HEK293 (cell line): ENCODE data around the gene ZNF528.

Experiments used
- CTCF ChIA-PET: fragments of 350-600 bp; formaldehyde crosslinking; extraction: SDS; loops from one replicate; lab custom pipeline; 2021; ENCODE audit warnings: antibody characterized with exemption; lab: Yijun Ruan, JAX
- POLR2A ChIA-PET: fragments of 300-600 bp; formaldehyde crosslinking; extraction: SDS; loops from one replicate; lab custom pipeline; 2020; ENCODE audit warnings: antibody characterized with exemption, inconsistent platforms; lab: Yijun Ruan, JAX
- H3K27ac ChIP-seq: fragments of 200-500 bp; sonication (Bioruptor generic); 2 replicates; pipeline ENCODE4 v1.5.1; 2014; ENCODE audit warnings: low read depth, low read length, control low read depth, inconsistent platforms; ENCODE audit errors: extremely low read depth
- H3K36me3 ChIP-seq, 2 experiments: fragments of 200-500 bp in 1 of 2; sonication (Bioruptor generic) in 1 of 2; 1 replicate in 1 of 2; 2 replicates in 1 of 2; pipeline ENCODE4 v1.5.1; 2014 to 2017; ENCODE audit warnings: inconsistent platforms in 2 of 2, low read length in 2 of 2; ENCODE audit not compliant: control insufficient read depth in 2 of 2, insufficient read depth in 1 of 2
- H3K4me1 ChIP-seq: fragments of 200-500 bp; sonication (Bioruptor generic); 2 replicates; pipeline ENCODE4 v1.5.1; 2014; ENCODE audit warnings: mild to moderate bottlenecking, low read length, inconsistent platforms; ENCODE audit not compliant: control insufficient read depth, insufficient read depth
- H3K4me3 ChIP-seq: 2 replicates; pipeline ENCODE4 v1.5.1; 2011; ENCODE audit warnings: low read depth, mild to moderate bottlenecking, control low read depth, low read length, moderate library complexity
- H3K9me3 ChIP-seq: fragments of 200-500 bp; sonication (Bioruptor generic); 2 replicates; pipeline ENCODE4 v1.5.1; 2014; ENCODE audit warnings: low read depth, low read length, inconsistent platforms; ENCODE audit not compliant: control insufficient read depth, insufficient read depth
- AEBP2 ChIP-seq: fragments of 450-650 bp; formaldehyde crosslinking; IDR thresholded peaks from 2 replicates; pipeline ENCODE4 v1.5.1; 2016; ENCODE audit warnings: missing biosample characterization, missing genetic modification characterization, borderline replicate concordance
- ATF2 ChIP-seq: fragments of 450-650 bp; formaldehyde crosslinking; IDR thresholded peaks from 2 replicates; pipeline ENCODE4 v1.5.1; 2016; ENCODE audit warnings: missing biosample characterization, missing genetic modification characterization, low read depth
- INSM2 ChIP-seq: fragments of 450-650 bp; formaldehyde crosslinking; IDR thresholded peaks from 2 replicates; pipeline ENCODE4 v1.5.1; 2016; ENCODE audit warnings: missing biosample characterization, missing genetic modification characterization
- KLF7 ChIP-seq: fragments of 450-650 bp; formaldehyde crosslinking; IDR thresholded peaks from 2 replicates; pipeline ENCODE4 v1.5.1; 2016; ENCODE audit warnings: missing biosample characterization, missing genetic modification characterization, borderline replicate concordance
- SETDB1 ChIP-seq: IDR thresholded peaks from one replicate; pipeline ENCODE4 v1.6.1; 2017; ENCODE audit warnings: mild to moderate bottlenecking, low read length, moderate library complexity, mixed read lengths; ENCODE audit not compliant: insufficient read length
- ZBTB21 ChIP-seq: fragments of 450-650 bp; formaldehyde crosslinking; IDR thresholded peaks from 2 replicates; pipeline ENCODE4 v1.5.1; 2017; ENCODE audit warnings: missing biosample characterization, missing genetic modification characterization
- ZFP37 ChIP-seq: fragments of 450-650 bp; formaldehyde crosslinking; IDR thresholded peaks from 2 replicates; pipeline ENCODE4 v1.5.1; 2016; ENCODE audit warnings: missing biosample characterization, missing genetic modification characterization
- ZNF155 ChIP-seq: fragments of 450-650 bp; formaldehyde crosslinking; IDR thresholded peaks from 2 replicates; pipeline ENCODE4 v1.5.1; 2016; ENCODE audit warnings: missing biosample characterization, missing genetic modification characterization
- ZNF184 ChIP-seq: fragments of 450-650 bp; IDR thresholded peaks from 2 replicates; pipeline ENCODE4 v1.5.1; 2018; ENCODE audit warnings: missing biosample characterization, mild to moderate bottlenecking, missing genetic modification characterization
- ZNF239 ChIP-seq: fragments of 450-650 bp; formaldehyde crosslinking; IDR thresholded peaks from 2 replicates; pipeline ENCODE4 v1.5.1; 2016; ENCODE audit warnings: missing biosample characterization, missing genetic modification characterization
- ZNF274 ChIP-seq, 2 experiments: fragments of 200-500 bp in 1 of 2; fragments of 450-650 bp in 1 of 2; sonication (Bioruptor generic) in 1 of 2; formaldehyde crosslinking in 1 of 2; IDR thresholded peaks; 2 replicates each; pipeline versions ENCODE4 v1.5.1 to v1.6.1; 2014 to 2016; ENCODE audit warnings: borderline replicate concordance in 1 of 2, inconsistent platforms in 1 of 2, low read length in 1 of 2, missing biosample characterization in 1 of 2, missing genetic modification characterization in 1 of 2
- ZNF362 ChIP-seq: fragments of 450-650 bp; formaldehyde crosslinking; IDR thresholded peaks from 2 replicates; pipeline ENCODE4 v1.5.1; 2016; ENCODE audit warnings: missing biosample characterization, missing genetic modification characterization
- ZNF510 ChIP-seq: fragments of 450-650 bp; formaldehyde crosslinking; IDR thresholded peaks from 2 replicates; pipeline ENCODE4 v1.5.1; 2018; ENCODE audit warnings: mild to moderate bottlenecking, missing genetic modification characterization, missing biosample characterization; ENCODE audit not compliant: insufficient replicate concordance
- ZNF561 ChIP-seq: fragments of 450-650 bp; IDR thresholded peaks from 2 replicates; pipeline ENCODE4 v1.5.1; 2018; ENCODE audit warnings: missing biosample characterization, missing genetic modification characterization, borderline replicate concordance
- ZNF629 ChIP-seq: fragments of 450-650 bp; formaldehyde crosslinking; IDR thresholded peaks from 2 replicates; pipeline ENCODE4 v1.5.1; 2017; ENCODE audit warnings: missing biosample characterization, missing genetic modification characterization
- ZNF645 ChIP-seq: fragments of 450-650 bp; formaldehyde crosslinking; IDR thresholded peaks from 2 replicates; pipeline ENCODE4; 2016; ENCODE audit warnings: missing biosample characterization, missing genetic modification characterization
- ZNF837 ChIP-seq: fragments of 450-650 bp; formaldehyde crosslinking; IDR thresholded peaks from 2 replicates; pipeline ENCODE4 v1.5.1; 2016; ENCODE audit warnings: missing biosample characterization, missing genetic modification characterization
- TF ChIP-seq, protein P1 (sequence below): fragments of 450-650 bp; IDR thresholded peaks from 2 replicates; pipeline ENCODE4 v1.5.1; 2018; ENCODE audit warnings: missing biosample characterization, mild to moderate bottlenecking, missing genetic modification characterization
- TF ChIP-seq, protein P2 (sequence below): fragments of 450-650 bp; formaldehyde crosslinking; conservative IDR thresholded peaks from 2 replicates; pipeline ENCODE4 v1.5.1; 2016; ENCODE audit warnings: low read depth, missing biosample characterization, missing genetic modification characterization
- TF ChIP-seq, protein P3 (sequence below): sonication (generic); formaldehyde crosslinking; IDR thresholded peaks from 2 replicates; pipeline ENCODE4 v1.8.1; 2022; ENCODE audit warnings: mild to moderate bottlenecking, moderate library complexity, missing genetic modification reagents

The ZNF528 gene

DNA sequence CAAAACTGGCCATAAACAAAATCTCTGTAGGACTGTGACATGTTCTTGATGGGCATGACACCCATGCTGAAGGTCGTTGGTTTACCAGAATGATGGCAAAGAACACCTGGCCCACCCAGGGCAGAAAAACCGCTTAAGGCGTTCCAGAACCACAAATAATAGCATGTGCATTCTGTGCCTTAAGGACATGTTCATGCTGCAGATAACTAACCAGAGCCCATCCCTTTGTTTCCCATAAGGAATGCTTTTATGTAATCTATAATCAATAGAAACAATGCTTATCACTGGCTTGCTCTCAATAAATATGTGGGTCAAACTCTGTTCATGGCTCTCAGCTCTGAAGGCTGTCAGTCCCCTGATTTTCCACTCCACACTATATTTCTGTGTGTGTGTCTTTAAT lies 44.5 kb downstream of the ZNF528 start:
- H3K4me1 ChIP-seq: no peaks in the 10 kb centered on the region
- ChIA-PET POLR2A (no interaction called here), CTCF (no interaction called here)
- no peaks in the 10 kb centered on the region for H3K36me3 ChIP-seq
- no peaks in the 10 kb centered on the region; the same call in 1 of the 2 replicates for H3K9me3 ChIP-seq
- no peak for TF ChIP-seq ZNF837
- TF ChIP-seq ATF2 (tag by site-specific recombination): no peak
- no peak for TF ChIP-seq INSM2 (tag by site-specific recombination)
- TF ChIP-seq, protein P1, sequence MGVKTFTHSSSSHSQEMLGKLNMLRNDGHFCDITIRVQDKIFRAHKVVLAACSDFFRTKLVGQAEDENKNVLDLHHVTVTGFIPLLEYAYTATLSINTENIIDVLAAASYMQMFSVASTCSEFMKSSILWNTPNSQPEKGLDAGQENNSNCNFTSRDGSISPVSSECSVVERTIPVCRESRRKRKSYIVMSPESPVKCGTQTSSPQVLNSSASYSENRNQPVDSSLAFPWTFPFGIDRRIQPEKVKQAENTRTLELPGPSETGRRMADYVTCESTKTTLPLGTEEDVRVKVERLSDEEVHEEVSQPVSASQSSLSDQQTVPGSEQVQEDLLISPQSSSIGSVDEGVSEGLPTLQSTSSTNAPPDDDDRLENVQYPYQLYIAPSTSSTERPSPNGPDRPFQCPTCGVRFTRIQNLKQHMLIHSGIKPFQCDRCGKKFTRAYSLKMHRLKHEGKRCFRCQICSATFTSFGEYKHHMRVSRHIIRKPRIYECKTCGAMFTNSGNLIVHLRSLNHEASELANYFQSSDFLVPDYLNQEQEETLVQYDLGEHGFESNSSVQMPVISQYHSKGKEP (tag by site-specific recombination): no peak
- TF ChIP-seq ZNF561: no peak
- TF ChIP-seq ZFP37 (tag by site-specific recombination): no peak
- no peak for TF ChIP-seq AEBP2
- no peak for TF ChIP-seq ZNF629 (tag by site-specific recombination)
- TF ChIP-seq ZNF510 (tag by site-specific recombination): no peak
- no peak for TF ChIP-seq ZBTB21 (tag by site-specific recombination)
- TF ChIP-seq ZNF645 (tag by site-specific recombination): no peak
- no peak for TF ChIP-seq ZNF239 (tag by site-specific recombination)
- TF ChIP-seq ZNF362: no peak
- no peak for TF ChIP-seq ZNF274 (IDR thresholded peaks at IDR 0.05; ENCODE audit: low read length)
- TF ChIP-seq ZNF274 (tag by site-specific recombination; IDR thresholded peaks at IDR 0.05; ENCODE audit: borderline replicate concordance): no peak
- TF ChIP-seq, protein P2, sequence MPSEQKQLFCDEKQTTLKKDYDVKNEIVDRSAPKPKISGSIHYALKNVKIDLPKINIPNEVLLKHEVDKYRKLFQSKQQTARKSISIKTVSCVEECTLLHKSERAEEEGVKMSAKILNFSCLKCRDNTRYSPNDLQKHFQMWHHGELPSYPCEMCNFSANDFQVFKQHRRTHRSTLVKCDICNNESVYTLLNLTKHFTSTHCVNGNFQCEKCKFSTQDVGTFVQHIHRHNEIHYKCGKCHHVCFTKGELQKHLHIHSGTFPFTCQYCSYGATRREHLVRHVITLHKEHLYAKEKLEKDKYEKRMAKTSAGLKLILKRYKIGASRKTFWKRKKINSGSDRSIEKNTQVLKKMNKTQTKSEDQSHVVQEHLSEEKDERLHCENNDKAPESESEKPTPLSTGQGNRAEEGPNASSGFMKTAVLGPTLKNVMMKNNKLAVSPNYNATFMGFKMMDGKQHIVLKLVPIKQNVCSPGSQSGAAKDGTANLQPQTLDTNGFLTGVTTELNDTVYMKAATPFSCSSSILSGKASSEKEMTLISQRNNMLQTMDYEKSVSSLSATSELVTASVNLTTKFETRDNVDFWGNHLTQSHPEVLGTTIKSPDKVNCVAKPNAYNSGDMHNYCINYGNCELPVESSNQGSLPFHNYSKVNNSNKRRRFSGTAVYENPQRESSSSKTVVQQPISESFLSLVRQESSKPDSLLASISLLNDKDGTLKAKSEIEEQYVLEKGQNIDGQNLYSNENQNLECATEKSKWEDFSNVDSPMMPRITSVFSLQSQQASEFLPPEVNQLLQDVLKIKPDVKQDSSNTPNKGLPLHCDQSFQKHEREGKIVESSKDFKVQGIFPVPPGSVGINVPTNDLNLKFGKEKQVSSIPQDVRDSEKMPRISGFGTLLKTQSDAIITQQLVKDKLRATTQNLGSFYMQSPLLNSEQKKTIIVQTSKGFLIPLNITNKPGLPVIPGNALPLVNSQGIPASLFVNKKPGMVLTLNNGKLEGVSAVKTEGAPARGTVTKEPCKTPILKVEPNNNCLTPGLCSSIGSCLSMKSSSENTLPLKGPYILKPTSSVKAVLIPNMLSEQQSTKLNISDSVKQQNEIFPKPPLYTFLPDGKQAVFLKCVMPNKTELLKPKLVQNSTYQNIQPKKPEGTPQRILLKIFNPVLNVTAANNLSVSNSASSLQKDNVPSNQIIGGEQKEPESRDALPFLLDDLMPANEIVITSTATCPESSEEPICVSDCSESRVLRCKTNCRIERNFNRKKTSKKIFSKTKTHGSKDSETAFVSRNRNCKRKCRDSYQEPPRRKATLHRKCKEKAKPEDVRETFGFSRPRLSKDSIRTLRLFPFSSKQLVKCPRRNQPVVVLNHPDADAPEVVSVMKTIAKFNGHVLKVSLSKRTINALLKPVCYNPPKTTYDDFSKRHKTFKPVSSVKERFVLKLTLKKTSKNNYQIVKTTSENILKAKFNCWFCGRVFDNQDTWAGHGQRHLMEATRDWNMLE: no peak
- TF ChIP-seq KLF7: no peak
- no peak for TF ChIP-seq ZNF184 (tag by site-specific recombination)
- TF ChIP-seq ZNF155: no peak
- TF ChIP-seq, protein P3, sequence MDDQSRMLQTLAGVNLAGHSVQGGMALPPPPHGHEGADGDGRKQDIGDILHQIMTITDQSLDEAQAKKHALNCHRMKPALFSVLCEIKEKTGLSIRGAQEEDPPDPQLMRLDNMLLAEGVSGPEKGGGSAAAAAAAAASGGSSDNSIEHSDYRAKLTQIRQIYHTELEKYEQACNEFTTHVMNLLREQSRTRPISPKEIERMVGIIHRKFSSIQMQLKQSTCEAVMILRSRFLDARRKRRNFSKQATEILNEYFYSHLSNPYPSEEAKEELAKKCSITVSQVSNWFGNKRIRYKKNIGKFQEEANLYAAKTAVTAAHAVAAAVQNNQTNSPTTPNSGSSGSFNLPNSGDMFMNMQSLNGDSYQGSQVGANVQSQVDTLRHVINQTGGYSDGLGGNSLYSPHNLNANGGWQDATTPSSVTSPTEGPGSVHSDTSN (CRISPR knock-in tag): no peak
- TF ChIP-seq SETDB1: no peak
- TF ChIP-seq, all 188 proteins: peak for 0
- Histone ChIP-seq H3K27ac (no peak overlapping the region), H3K4me3 (no peak overlapping the region)
